ENCODE measurements around the gene CAMK2B.

DNA sequence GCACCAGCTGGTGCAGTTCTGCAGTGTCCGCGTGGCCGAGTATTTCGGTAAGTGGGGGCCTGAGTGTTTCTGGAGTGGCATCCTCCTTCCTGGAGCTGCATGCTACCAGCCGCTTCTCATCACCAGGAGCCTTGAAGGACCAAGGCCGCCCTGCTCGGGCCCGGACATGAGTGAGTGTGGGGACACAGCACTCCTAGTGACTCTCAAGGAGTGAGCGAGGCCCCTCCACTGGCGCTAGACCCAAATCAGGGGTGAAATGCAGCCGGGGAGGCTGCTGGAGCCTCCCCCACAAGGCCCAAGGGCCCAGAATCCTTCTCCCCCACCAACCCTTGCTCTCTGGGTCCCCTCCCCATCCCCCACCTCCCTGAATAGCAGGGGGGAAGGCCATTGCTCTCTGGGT lies 48.0 kb downstream of the CAMK2B start:
- TF ChIP-seq, protein P1, sequence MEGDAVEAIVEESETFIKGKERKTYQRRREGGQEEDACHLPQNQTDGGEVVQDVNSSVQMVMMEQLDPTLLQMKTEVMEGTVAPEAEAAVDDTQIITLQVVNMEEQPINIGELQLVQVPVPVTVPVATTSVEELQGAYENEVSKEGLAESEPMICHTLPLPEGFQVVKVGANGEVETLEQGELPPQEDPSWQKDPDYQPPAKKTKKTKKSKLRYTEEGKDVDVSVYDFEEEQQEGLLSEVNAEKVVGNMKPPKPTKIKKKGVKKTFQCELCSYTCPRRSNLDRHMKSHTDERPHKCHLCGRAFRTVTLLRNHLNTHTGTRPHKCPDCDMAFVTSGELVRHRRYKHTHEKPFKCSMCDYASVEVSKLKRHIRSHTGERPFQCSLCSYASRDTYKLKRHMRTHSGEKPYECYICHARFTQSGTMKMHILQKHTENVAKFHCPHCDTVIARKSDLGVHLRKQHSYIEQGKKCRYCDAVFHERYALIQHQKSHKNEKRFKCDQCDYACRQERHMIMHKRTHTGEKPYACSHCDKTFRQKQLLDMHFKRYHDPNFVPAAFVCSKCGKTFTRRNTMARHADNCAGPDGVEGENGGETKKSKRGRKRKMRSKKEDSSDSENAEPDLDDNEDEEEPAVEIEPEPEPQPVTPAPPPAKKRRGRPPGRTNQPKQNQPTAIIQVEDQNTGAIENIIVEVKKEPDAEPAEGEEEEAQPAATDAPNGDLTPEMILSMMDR (IDR thresholded peaks at IDR 0.05): no peak
- TF ChIP-seq RAD21 (conservative IDR thresholded peaks at IDR 0.05 in 1 of 2, IDR thresholded peaks at IDR 0.05 in 1 of 2) (no peak), CHD2 (IDR thresholded peaks at IDR 0.05; ENCODE audit: low read length, partially characterized antibody) (no peak), JUN (IDR thresholded peaks at IDR 0.05) (no peak), EHF (CRISPR knock-in tag; IDR thresholded peaks at IDR 0.05) (no peak), KDM5A (IDR thresholded peaks at IDR 0.05) (no peak), KDM1A (IDR thresholded peaks at IDR 0.05; ENCODE audit: low read depth) (no peak)
- TF ChIP-seq, protein P2, sequence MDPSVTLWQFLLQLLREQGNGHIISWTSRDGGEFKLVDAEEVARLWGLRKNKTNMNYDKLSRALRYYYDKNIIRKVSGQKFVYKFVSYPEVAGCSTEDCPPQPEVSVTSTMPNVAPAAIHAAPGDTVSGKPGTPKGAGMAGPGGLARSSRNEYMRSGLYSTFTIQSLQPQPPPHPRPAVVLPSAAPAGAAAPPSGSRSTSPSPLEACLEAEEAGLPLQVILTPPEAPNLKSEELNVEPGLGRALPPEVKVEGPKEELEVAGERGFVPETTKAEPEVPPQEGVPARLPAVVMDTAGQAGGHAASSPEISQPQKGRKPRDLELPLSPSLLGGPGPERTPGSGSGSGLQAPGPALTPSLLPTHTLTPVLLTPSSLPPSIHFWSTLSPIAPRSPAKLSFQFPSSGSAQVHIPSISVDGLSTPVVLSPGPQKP (IDR thresholded peaks at IDR 0.05; ENCODE audit: low read depth, low read length): no peak
